Breast epithelium (tissue), 4 donors: ENCODE data around the gene MALL. TPM values are rescaled to one million over a fixed set of nuclear protein-coding genes. Genes with fewer than 3 reads are reported as not detected.

ENCODE experiments used
- DNase-seq, 2 donors: peaks; one replicate each; pipeline ENCODE4 v3.0.0-alpha.2; 2019; ENCODE audit warnings: low spot score in 2 of 2
- H3K27ac ChIP-seq, 2 donors: fragments of 200-600 bp; sonication (generic) in 1 of 2; one replicate each; pipeline ENCODE4 v1.5.1; 2016 to 2019; ENCODE audit warnings: mild to moderate bottlenecking in 1 of 2
- H3K27me3 ChIP-seq, 2 donors: fragments of 200-600 bp; sonication (generic) in 1 of 2; one replicate each; pipeline versions ENCODE4 v1.5.1 to v1.6.0; 2017 to 2019; ENCODE audit warnings: control low read depth in 1 of 2, mild to moderate bottlenecking in 1 of 2
- H3K36me3 ChIP-seq: fragments of 200-600 bp; one replicate; pipeline ENCODE4 v1.5.1; 2019
- H3K4me1 ChIP-seq, 2 donors: fragments of 200-600 bp; sonication (generic); one replicate each; pipeline ENCODE4 v1.5.1; 2016 to 2019; ENCODE audit warnings: control low read depth in 1 of 2
- H3K4me3 ChIP-seq, 3 donors: fragments of 200-600 bp; sonication (generic); 1 replicate in 2 of 3; 2 replicates in 1 of 3; pipeline ENCODE4 v1.5.1; 2016 to 2019; ENCODE audit warnings: mild to moderate bottlenecking in 3 of 3, moderate library complexity in 2 of 3
- H3K9me3 ChIP-seq, 2 donors: fragments of 200-600 bp; sonication (generic) in 1 of 2; one replicate each; pipeline ENCODE4 v1.5.1; 2016 to 2019; ENCODE audit warnings: control low read depth in 1 of 2
- POLR2A ChIP-seq: fragments of 450-650 bp; IDR thresholded peaks from one replicate; pipeline ENCODE4 v1.6.1; 2016; ENCODE audit warnings: antibody characterized with exemption, mild to moderate bottlenecking, moderate library complexity
- POLR2AphosphoS5 ChIP-seq, 3 donors: sonication (generic); formaldehyde crosslinking; IDR thresholded peaks; one replicate each; pipeline ENCODE4 v1.6.1; 2017; ENCODE audit warnings: antibody characterized with exemption in 3 of 3
- intact Hi-C: fragments of 100-400 bp; cut with DNase I; formaldehyde crosslinking; loops from one replicate; pipeline ENCODE4 v1.15.1; 2023; ENCODE audit warnings: low total_unique reads
- total RNA-seq, 3 donors: library from RNA; depleted of rRNA; stranded (reverse); fragments of >200 nt; gene quantifications; one replicate each; pipeline ENCODE4 v1.1.0, GENCODE V29; 2016
- TF ChIP-seq, protein P1 (sequence below), 3 donors: fragments of 450-650 bp; IDR thresholded peaks; one replicate each; pipeline ENCODE4 v1.5.1; 2016 to 2017; ENCODE audit warnings: antibody characterized with exemption in 3 of 3, mild to moderate bottlenecking in 3 of 3, moderate library complexity in 3 of 3

Gene MALL
- total RNA-seq, 3 donors from 2014 or later, result 6.2 to 19.6 (median 9.2) TPM

DNA sequence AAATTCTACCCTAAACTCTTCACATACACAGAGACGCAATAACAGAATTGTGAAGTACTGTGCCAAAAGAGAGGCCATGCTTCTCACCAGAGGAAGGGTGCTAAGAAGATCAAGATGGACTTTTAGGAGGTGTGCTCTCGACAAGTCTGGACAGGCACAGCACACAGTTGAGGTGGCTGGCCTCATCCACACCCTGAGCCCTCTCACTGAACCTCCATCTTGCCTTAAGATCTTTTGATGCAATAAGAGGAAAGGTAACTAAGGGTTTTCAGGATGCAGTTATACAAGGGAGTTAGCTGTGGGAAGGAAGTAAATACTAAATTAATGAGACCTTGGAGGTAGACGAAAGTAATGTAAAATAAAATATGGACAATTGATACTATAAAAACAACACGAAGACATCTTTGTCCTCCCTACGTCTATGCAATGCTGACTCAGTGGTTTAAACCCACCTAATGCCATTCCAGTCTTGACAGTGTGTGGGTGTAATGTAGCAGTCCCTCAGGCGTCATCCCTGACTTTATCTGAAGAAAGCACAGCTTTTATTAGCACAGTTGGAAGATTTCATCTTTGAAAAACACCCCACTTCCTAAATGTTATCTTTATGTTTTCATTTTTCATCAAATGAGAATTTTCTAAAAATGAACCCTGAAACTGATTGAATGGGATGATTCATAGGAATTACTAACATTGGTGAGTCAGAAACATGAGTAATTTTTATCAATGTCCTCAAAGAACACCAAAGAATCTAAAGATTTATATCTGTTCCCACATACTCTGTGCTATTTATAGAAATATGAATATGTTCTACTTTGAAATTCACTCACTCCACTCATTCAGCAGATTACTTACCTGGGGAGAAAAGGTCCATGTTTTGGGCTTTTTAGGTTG is 34.0 kb upstream of the MALL start:
- H3K27me3 ChIP-seq, result no peaks in the 10 kb centered on the region
- H3K36me3 ChIP-seq, result no peaks in the 10 kb centered on the region
- no peak overlapping the region for H3K4me3 ChIP-seq
- DNase-seq, result no peak
- no peak overlapping the region for H3K27ac ChIP-seq
- no peaks in the 10 kb centered on the region for H3K4me1 ChIP-seq
- TF ChIP-seq POLR2A (no peak), POLR2AphosphoS5 (IDR thresholded peaks at IDR 0.05) (no peak)
- TF ChIP-seq, protein P1, sequence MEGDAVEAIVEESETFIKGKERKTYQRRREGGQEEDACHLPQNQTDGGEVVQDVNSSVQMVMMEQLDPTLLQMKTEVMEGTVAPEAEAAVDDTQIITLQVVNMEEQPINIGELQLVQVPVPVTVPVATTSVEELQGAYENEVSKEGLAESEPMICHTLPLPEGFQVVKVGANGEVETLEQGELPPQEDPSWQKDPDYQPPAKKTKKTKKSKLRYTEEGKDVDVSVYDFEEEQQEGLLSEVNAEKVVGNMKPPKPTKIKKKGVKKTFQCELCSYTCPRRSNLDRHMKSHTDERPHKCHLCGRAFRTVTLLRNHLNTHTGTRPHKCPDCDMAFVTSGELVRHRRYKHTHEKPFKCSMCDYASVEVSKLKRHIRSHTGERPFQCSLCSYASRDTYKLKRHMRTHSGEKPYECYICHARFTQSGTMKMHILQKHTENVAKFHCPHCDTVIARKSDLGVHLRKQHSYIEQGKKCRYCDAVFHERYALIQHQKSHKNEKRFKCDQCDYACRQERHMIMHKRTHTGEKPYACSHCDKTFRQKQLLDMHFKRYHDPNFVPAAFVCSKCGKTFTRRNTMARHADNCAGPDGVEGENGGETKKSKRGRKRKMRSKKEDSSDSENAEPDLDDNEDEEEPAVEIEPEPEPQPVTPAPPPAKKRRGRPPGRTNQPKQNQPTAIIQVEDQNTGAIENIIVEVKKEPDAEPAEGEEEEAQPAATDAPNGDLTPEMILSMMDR (IDR thresholded peaks at IDR 0.05), result no peak
- peaks cover under 1 to 2% of the 10 kb centered on the region in 2 donors for H3K9me3 ChIP-seq
- intact Hi-C loops, result no loop called here

DNA sequence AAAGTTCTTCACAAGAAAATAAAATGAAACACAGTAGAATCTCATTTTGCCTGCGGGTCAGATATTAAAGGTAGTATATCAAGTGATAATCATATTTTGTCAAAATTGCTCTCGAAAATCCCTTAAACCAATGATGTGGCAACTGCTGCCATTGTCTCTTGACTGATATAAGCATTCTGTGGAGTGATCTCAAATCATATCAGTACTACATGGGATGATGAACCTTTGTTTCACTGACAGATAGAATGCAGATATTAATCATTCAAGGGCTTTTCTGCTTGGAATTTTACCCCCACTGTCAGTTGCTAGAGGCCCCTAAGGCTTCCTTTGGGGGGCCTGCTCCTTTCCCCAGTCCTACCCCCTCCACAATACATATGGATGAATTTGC is 31.3 kb upstream of the MALL start:
- Histone ChIP-seq H3K4me3 (no peak overlapping the region), H3K36me3 (peaks cover 9% of the 10 kb centered on the region), H3K9me3 (no peaks in the 10 kb centered on the region), H3K4me1 (no peaks in the 10 kb centered on the region), H3K27me3 (no peaks in the 10 kb centered on the region), H3K27ac (no peak overlapping the region)
- no peak for DNase-seq
- intact Hi-C loops, result no loop called here
- TF ChIP-seq POLR2AphosphoS5 (IDR thresholded peaks at IDR 0.05), result no peak

DNA sequence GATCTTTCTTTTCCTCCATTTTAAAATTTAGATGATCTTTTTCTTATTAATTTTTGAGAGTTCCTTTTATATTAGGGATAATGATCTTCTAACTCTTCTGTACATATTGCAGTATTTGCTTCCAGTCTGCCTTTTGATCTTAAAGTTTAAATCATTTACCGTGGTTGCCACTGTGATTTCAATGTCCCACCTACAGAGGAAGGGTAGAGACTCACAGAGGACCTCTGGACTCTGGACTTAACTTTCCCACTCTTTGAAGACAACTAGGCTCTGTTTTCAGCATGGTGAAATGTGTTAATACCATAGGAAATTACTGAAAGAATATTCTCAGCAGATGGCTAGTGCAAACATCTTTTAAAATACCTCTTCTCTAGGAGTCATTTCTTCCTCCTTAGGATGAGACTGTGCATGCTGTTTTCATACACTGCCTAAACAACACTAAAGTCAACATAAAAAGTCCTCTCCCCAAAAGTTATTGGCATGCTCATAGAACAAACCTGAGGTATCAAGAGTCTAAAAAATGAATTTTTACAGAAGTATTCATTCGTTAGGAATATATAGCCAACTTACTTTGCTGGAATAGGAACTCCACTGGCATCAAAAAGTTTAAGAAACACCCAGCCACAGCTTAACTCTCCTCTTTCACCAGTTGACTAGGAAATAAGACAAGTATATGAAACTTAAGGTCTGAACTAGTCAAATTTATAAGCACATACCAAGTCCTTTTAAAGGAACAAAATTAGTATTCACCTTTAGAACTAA is 30.7 kb upstream of the MALL start:
- intact Hi-C loops, result no loop called here
- H3K4me1 ChIP-seq, result no peaks in the 10 kb centered on the region
- no peaks in the 10 kb centered on the region for H3K27me3 ChIP-seq
- TF ChIP-seq, protein P1 (IDR thresholded peaks at IDR 0.05), result no peak
- TF ChIP-seq POLR2AphosphoS5 (IDR thresholded peaks at IDR 0.05) (no peak), POLR2A (no peak)
- DNase-seq, result no peak
- H3K9me3 ChIP-seq, result no peaks in the 10 kb centered on the region
- peaks cover 9% of the 10 kb centered on the region for H3K36me3 ChIP-seq
- no peak overlapping the region for H3K27ac ChIP-seq
- no peak overlapping the region for H3K4me3 ChIP-seq

DNA sequence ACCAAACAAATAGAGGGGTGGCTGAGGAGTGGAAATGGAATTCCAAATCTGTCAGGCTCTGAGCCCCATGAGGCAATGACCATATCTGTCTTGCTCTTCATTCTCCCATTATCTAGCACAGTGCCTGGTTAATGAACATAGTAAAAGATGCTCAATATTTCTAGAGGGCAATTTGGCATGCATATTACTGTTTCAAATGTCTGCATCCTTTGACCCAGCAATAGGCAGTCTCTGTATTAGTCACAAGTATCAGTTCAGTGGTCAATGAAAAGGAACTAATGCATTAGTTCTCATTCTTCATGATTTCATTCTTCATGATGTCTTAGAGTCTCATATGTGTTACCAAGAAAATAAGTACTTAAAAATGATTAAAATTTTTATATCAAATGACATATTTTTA is 28.4 kb upstream of the MALL start:
- intact Hi-C loops, result no loop called here
- TF ChIP-seq POLR2A, result no peak
- TF ChIP-seq, protein P1 (IDR thresholded peaks at IDR 0.05), result no peak
- TF ChIP-seq POLR2AphosphoS5 (IDR thresholded peaks at IDR 0.05), result no peak
- Histone ChIP-seq H3K36me3 (peaks cover 9% of the 10 kb centered on the region), H3K4me1 (no peaks in the 10 kb centered on the region), H3K4me3 (no peak overlapping the region), H3K27ac (no peak overlapping the region), H3K27me3 (no peaks in the 10 kb centered on the region), H3K9me3 (no peaks in the 10 kb centered on the region)
- no peak for DNase-seq

DNA sequence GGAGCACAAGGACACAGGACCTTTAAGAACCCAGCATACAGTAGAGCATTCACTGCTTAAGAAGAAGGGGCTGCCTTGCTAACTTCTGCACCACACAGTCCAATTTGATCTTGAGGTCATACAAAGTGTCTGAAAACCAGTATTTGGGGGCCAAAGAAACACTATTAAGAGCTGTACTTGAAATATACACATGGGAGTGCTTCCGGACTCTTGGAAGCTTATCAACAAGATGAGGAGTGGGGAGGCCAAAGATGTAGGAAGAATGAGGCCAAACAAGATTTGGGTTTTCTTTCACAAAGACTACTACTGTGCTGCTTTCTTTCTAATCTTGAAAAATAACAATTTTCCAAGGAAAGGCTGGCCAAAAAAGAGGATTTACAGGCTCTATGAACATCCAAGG is 24.8 kb upstream of the MALL start:
- TF ChIP-seq POLR2A, result no peak
- no peak for TF ChIP-seq POLR2AphosphoS5 (IDR thresholded peaks at IDR 0.05)
- TF ChIP-seq, protein P1 (IDR thresholded peaks at IDR 0.05), result no peak
- DNase-seq, result no peak
- Histone ChIP-seq H3K27me3 (no peaks in the 10 kb centered on the region), H3K9me3 (no peaks in the 10 kb centered on the region), H3K4me3 (no peak overlapping the region), H3K4me1 (no peaks in the 10 kb centered on the region), H3K36me3 (peaks cover 9% of the 10 kb centered on the region), H3K27ac (no peak overlapping the region)
- intact Hi-C loops, result no loop called here
